Measurements from ENCODE around the gene UNC93B1.
"Not testable (repeated sequence)": the region's sequence is repeated elsewhere in the genome, so short reads cannot be mapped to it uniquely, and the experiment has no call there.

Gene UNC93B1

DNA sequence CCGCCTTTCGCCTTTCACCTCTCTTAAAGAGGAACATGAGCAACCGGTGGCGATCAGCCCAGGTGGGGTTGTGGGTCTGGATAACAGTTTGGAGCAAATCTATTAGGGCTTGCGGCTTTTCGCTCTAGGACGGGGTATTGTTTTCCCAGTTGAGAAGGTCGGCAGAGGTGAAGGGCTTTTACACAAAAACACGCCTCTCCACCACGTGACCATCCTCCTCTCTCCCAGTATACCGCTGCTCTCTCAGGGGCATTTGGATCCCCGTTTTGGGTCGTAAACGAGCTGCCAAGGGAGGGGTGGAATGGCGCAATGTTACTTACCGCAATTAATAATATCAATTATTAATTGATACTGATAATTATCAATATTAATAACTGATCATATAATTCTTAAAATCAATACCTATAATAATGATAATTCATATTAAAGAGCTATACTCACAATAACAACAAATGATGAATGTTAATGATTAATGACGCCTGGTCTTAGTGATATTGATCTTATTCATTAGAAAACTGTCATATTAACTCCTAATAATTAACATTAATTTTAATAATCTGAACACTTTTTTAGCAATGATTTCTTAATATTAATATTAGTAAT lies 21.5 kb downstream of the UNC93B1 start:
- not testable (repeated sequence) for DNase-seq

DNA sequence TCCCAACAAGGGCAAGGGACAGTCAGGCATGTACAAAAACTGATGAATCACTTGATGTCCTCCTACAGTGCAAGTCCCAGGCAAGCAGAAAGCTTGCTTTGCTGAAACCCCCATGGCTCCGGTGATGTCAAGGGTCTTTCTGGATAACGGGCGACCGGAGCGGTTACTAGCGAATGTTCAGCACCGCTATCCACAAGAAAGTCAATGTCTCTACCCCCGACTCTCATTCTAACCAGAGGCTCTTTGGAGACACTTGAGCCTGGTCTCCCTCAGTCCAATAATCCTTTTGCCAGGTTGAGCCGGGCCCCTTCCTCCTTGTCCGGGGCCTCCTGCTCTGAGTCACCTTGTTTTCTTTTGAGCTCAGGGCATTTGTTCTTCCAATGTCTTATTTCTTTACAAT lies 22.7 kb downstream of the UNC93B1 start:
- DNase-seq: not testable (repeated sequence)

GRCh38 chr11:67978766-67979418 lies 25.0 kb downstream of the UNC93B1 start:
- DNase-seq: not testable (repeated sequence)

GRCh38 chr11:67974746-67975145 lies 29.2 kb downstream of the UNC93B1 start:
- DNase-seq: not testable (repeated sequence)

GRCh38 chr11:67965830-67966348 lies 38.0 kb downstream of the UNC93B1 start:
- not testable (repeated sequence) for DNase-seq

GRCh38 chr11:67964746-67965145 lies 39.2 kb downstream of the UNC93B1 start:
- DNase-seq: not testable (repeated sequence)

- DNase-seq: not testable (repeated sequence)
These were observed 40.0 kb downstream of the UNC93B1 start for GRCh38 chr11:67963879-67964278.

- DNase-seq: not testable (repeated sequence)
These were observed 40.7 kb downstream of the UNC93B1 start for GRCh38 chr11:67963217-67963616.

DNA sequence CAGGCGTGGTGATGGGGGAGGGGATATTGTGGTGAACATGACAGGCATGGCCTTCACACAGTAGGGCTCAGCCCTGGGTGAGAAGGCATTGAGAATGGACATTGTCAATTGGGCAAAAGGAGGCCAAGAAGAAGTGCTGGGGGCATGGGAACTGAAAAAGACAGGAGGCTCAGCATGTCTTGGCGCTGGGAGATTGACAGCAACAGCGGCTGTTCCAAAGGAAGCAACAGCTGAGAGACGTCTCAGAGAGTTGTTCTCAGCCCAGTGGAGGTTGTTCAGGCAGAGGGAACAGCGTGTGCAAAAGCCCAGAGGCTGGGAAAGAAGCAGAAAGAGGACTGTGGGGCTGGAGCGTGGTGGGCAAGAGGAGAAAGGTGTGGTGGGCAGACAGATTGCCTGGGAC lies 47.7 kb downstream of the UNC93B1 start:
- not testable (repeated sequence) for DNase-seq

- DNase-seq: peak; percentile 77
These were observed 48.4 kb downstream of the UNC93B1 start for GRCh38 chr11:67955461-67956007.

DNA sequence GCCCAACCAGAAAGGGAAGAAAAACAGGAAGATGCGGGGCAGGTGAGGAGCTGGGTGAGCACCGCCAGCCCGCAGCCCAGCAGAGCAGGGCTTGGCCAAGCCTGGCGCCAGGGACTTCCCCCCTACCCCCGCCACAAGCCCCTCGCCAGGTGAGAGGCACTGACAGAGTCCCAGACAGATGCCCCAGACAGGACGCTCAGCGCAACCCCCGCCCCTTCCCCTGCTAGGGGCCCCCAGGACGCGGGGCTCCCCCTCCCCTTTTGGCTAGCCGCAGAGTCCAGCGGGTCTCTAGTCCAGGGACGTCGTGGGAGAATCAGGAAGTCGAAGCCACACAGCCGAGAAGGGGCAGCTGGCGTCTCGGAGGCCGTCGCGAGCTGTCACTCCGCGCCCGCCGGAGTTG lies 48.9 kb downstream of the UNC93B1 start:
- peak; percentile 25 for DNase-seq

- DNase-seq: not testable (repeated sequence)
These were observed 49.6 kb downstream of the UNC93B1 start for GRCh38 chr11:67954251-67954650.

- DNase-seq: not testable (repeated sequence)
These were observed 53.2 kb downstream of the UNC93B1 start for GRCh38 chr11:67950705-67951104.

- DNase-seq: not testable (repeated sequence)
These were observed 56.1 kb downstream of the UNC93B1 start for GRCh38 chr11:67947785-67948184.

- not testable (repeated sequence) for DNase-seq
These were observed 57.5 kb downstream of the UNC93B1 start for GRCh38 chr11:67946403-67946802.

DNA sequence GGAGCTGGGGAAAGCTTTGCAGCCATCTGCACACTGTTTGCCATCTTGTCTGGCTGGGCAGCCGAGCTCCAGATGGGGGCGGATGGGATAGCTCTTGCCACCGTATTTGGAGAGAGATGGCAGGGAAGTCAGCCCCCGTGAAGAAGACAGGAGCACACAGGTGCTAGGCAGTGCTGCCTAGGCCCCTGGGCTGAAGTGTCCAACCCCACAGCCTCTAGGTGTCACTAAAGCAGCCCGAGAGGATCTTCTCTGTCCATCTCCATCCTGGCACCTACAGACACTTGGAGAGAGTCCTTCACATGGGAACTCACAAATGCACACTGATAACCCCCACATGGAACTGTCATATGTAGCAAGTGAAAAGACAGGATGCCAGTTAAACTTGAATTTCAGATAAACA lies 60.5 kb downstream of the UNC93B1 start:
- DNase-seq: not testable (repeated sequence)

All from CD4-positive, alpha-beta T cell treated with Interleukin-6 for 4 hours (primary cell).